Skeletal muscle tissue (tissue), 5 donors: Measurements from ENCODE around the gene SGCD. TPM values are rescaled to one million over a fixed set of nuclear protein-coding genes. Genes with fewer than 3 reads are reported as not detected.

Experiments
- H3K27ac ChIP-seq: one replicate; pipeline ENCODE4 v1.7.0; 2013; ENCODE audit warnings: mild to moderate bottlenecking, low read depth, low read length, inconsistent platforms
- H3K27me3 ChIP-seq, 3 donors: one replicate each; pipeline ENCODE4 v1.7.0; 2013; ENCODE audit warnings: low read length in 3 of 3; ENCODE audit not compliant: control insufficient read depth in 3 of 3, insufficient read depth in 3 of 3
- H3K36me3 ChIP-seq, 3 donors: one replicate each; pipeline ENCODE4 v1.7.0; 2013; ENCODE audit warnings: low read length in 3 of 3; ENCODE audit not compliant: control insufficient read depth in 3 of 3, insufficient read depth in 3 of 3
- H3K4me1 ChIP-seq, 3 donors: one replicate each; pipeline ENCODE4 v1.7.0; 2013; ENCODE audit warnings: low read length in 3 of 3, mild to moderate bottlenecking in 3 of 3; ENCODE audit not compliant: control insufficient read depth in 3 of 3, insufficient read depth in 3 of 3
- H3K4me3 ChIP-seq, 3 donors: one replicate each; pipeline ENCODE4 v1.7.0; 2013; ENCODE audit warnings: low read length in 3 of 3
- H3K9ac ChIP-seq, 3 donors: one replicate each; pipeline ENCODE4 v1.7.0; 2013; ENCODE audit warnings: low read length in 3 of 3, mild to moderate bottlenecking in 3 of 3, moderate library complexity in 2 of 3, low read depth in 1 of 3
- H3K9me3 ChIP-seq, 3 donors: one replicate each; pipeline ENCODE4 v1.7.0; 2013; ENCODE audit warnings: low read length in 3 of 3; ENCODE audit not compliant: control insufficient read depth in 3 of 3
- small RNA-seq: library from RNA; depleted of rRNA; stranded (forward); fragments of <200 nt; gene quantifications from one replicate; pipeline ENCODE3, GENCODE V24; 2014
- total RNA-seq: library from RNA; depleted of rRNA; stranded (reverse); fragments of >200 nt; gene quantifications from one replicate; pipeline ENCODE4 v1.2.3, GENCODE V29; 2014
- donor health status: Osteomylitis.

The SGCD gene
- total RNA-seq, 1 donor from 2014 or later = 73.6 TPM

DNA sequence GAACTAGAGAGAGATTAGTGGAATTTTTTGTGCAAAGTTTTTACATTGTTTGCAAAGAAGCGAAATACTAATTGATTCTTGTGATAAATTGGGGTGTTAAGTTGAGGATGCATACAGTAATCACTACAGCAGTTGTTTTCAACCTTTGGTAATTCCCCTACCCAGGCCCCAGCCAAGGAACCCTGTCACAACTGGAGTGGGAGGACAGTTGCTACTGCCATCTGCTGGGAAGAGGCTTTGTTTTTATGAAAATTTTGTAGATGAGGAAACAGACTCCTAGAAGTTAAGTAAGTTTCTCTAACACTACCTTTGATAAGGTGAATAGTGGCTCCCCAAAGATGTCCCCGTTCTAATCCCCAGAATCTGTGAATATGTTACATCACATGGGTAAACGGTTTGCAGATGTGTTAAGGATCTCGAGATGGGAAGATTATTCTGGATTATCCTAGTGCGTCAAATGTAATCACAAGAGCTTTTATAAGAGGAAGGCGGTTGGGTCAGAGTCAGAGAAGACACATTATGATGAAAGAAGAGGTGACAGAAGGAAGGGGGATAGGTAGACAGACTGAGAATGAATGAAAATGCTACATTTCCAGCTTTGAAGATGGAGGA, 489.1 kb downstream of the SGCD start:
- Histone ChIP-seq H3K27ac (no peak overlapping the region), H3K9ac (no peak overlapping the region), H3K4me3 (no peak overlapping the region), H3K36me3 (no peaks in the 10 kb centered on the region), H3K4me1 (no peaks in the 10 kb centered on the region), H3K9me3 (no peaks in the 10 kb centered on the region), H3K27me3 (no peaks in the 10 kb centered on the region)

Small RNA genes within 50 kb of the gene (small RNA-seq; reads per million reads assigned to genes)
- gene AC027308.1 (not detected), gene RNU6-556P (not detected)
